HG03045 (cell line): ENCODE data around the gene MC2R.

ENCODE experiments used
- ATAC-seq: cut with Tn5 transposase; IDR thresholded peaks from one replicate; pipeline ENCODE4 v1.9.1; 2021; ENCODE audit warnings: mild to moderate bottlenecking, moderate library complexity; ENCODE audit not compliant: unreplicated experiment

The MC2R gene

DNA sequence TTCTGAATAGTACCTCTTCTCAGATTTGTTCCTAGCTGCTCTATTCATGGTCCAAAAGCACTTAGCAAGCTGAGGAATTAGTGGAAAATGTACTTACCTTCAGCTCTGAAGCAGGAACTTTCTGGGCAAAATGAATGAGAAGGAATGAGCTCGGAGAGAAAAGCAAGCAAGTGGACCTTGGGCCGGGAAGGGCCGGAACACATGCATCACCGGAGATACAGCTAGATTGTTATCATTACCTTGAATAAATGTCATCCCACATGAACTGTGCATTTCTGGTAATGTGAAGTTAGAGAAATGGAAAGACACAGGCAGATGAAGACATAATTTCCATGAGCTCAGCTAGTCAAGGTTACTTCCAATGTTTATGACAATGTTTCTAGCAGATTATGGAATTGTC is at the start of gene MC2R:
MC2R (minus strand) TSS at position 146 of the 400 bp plus-strand sequence. CDS start 30,018 bp downstream, outside the sequence.
- ATAC-seq = no peak

DNA sequence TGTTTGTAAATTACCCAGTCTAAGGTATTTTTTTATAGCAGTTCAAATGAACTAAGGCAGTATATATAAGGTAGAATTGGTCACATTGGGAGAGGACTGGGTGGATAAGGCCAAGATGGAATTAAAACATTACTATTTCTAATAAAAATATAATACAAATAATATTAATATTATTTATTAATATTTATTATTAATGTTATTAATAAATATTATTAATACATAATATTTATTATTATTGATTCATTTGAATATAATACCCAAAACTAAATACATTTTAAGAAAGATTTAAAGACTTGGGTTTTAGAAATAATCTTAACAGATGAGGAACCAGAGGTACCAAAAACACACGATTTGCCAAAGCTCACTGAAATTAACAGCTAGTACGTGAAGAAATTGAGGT is 30.5 kb upstream of the MC2R start:
- ATAC-seq = no peak

DNA sequence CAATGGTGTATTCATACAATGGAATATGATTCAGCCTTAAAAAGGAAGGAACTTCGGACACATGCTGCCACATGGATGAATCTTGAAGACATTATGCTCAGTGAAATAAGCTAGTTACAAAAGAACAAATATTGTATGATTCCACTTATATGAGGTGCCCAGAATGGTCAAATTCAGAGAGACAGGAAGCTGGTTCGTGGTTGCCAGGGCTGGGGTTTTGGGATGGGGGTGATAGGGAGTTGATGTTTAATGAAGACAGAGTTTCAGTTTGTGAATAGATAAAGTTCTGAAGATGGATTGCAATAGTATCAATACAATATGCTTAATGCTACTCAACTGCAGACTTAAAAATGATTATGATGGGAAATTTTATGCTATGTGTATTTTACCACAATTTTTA is 28.0 kb upstream of the MC2R start:
- ATAC-seq = no peak

DNA sequence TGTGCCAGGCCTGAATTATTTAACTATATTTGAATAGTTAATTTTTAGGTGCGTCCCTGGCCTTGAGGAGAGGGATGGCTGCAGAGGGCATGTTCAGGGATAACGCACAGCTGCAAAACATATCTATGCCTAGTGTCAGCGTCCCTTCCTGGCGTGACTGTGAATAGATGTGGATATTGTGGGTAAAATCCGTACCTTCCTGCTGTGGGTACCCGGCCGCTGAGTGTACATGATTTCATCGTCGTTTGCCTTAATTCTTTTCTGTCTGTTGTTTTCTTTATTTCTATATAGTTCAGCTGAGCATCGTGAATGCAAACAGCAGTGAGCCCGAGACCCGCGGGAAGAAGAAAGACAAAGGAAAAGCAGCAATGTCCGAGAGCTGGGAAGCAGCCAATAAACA is 25.0 kb upstream of the MC2R start:
- no peak for ATAC-seq

DNA sequence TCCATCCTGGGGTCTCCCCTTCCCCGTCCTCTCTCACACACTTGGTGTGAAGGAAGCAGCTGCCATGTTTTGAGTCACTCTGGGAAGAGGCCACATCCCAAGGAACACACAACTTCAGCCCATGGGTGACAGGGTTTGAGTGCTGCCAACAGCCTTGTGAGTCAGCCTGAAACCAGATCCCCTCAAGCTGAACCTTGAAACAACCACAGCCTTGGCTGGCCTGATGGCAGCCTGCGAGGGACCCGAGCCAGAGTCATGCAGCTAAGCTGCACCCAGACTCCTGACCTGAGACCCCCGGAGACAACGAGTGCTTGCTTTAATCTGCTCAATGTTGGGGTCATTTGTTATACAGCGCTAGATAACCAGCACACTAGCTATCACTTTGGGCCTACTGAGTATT is 19.3 kb upstream of the MC2R start:
- no peak for ATAC-seq

DNA sequence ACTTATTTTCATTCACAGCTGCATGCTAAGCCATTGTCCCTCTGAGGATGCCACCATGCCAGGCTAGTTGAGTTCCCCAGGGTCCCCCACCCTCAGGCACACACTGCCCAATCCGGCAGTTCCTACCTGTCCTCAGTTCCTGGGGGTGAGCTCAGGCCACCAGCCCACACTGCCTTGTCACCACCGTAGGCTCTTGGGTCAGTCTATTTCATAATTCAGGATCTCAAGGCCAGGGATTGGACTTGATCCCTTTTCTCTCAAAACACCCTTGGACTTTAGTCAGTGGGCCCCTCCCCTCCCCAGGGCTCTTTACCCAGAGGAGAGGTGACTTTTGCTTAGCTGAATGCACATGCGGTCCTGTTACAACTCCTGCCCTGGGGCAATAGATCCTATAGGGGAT is 18.7 kb upstream of the MC2R start:
- ATAC-seq = no peak

DNA sequence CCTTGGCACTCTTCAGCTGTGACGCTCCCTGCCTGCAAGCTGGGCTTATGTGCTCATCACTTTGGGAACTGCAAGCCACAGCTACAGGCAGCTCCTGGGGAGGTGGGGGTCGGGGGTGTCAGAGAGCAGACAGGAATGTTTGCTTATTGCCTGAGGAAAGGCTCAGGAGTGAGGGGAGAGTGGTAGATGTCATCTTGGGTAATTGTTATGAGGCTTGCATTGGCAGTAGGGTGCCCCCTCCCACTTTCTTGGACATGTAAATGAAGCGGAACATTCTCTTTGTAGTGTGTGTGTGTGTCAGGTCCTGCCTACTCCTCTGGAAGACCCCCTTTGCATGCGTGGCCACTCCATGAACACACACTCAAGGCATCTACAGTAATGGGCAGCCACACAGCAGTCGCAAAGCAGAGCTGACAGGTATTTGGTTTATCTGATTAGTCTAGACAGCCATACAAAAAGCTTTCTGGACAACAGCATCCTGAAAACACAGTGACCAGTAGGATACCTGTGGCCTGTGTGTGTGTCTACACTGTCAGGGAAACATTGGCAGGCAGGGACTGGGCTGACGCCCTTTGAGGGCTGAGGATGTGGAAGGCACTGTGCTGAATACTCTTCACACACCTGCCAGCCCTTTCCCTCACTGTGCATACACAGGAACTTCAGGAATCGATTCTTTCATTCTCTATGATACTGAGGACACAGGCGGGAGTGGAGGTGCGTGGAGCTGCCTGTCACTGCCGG is 17.1 kb upstream of the MC2R start:
- no peak for ATAC-seq

DNA sequence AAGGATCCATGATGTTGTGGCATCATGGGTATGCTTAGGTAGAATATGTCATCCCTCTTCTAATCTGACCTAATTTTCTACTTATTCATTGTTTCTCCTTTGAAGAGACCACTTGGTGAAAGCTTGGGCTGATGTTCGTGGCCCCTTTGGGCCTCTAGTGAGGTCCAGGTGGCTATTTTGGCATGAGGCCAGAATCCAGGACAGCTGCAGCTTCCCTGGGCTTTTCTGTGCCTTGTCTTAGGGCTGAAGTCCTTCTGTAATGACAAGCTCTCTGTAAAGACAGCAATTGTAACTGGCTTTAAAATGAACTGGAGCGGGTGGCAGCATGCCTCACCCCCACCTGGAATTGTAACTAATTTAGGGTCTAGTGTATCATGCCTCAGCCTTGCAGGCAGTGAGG is 15.6 kb upstream of the MC2R start:
- ATAC-seq = no peak

DNA sequence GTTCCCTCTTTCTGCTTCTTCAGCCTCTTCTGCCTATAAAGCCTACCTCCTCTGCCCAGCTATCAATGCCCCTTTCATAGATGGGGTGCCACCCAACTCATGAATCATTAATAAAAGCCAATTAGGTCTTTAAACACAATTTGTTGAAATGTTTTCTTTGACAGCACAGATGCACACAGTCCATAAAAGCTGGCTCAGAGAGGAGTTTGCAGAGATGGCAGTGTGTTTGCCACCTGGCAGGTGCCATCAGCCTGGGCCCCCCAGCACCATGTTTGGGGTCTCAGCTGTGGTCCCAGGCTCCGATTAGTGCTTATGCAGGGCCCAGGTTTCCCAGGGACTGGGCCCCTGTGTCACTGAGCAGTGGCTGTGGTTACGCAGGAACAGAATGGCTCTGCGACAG is 7.9 kb upstream of the MC2R start:
- ATAC-seq = no peak

DNA sequence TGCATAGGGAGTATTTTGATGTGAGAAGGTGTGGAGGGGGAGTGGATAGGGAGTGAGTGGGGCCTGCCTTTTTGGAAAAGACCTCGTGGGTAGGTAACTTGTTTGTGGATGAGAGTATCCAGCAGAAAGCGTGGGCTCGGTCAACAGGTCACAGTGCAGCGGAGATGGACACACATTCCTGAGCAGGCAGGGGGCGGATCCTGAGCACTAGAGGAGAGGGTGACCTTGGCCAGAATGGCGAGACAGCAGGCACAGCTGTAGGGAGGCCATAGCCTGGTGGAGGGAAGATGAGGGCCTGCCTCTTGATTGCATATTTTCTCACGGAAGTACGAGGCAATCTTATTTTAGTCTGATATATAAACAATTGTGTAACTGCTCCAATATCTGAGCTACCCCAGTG is 3.6 kb upstream of the MC2R start:
- ATAC-seq = no peak

DNA sequence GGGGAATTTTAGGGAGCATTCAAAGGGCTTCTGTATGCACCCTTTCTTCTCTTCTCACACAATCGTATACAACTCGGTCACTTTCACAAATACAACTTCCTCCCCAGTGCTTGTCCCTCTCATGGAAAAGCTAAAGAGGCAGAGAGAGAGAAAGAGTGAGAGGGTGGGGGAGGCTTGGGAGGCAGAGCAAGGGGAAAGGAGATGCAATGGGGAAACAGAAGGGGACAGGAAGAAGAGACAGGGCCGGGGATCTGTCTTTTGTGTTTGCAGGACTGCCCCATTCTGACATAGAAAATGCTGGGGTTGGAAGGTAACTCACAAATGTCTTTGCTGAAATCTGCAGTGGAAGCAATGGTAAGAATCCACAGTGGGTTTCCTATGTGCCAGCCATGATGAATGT is 2.1 kb upstream of the MC2R start:
- ATAC-seq = no peak

DNA sequence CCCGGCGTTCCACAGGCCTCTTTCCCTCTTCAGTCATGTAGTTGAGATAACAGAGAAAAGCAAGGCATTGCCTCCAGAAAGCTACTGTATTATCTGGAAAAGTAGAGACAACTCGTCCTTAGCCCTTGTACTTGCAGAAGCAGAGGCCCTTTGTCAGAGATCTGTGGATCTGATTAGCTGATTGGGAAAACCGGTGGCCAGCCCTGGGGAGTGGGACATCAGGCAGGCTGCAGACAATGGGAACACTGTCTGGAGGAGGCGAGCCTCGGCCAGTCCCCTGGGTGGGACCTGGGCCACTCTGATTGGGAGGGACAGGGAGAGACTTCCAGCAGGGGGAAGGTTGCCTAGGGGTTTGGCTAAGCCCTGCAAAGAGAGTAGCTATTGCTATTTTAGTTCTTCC is 1.2 kb upstream of the MC2R start:
- ATAC-seq = no peak

DNA sequence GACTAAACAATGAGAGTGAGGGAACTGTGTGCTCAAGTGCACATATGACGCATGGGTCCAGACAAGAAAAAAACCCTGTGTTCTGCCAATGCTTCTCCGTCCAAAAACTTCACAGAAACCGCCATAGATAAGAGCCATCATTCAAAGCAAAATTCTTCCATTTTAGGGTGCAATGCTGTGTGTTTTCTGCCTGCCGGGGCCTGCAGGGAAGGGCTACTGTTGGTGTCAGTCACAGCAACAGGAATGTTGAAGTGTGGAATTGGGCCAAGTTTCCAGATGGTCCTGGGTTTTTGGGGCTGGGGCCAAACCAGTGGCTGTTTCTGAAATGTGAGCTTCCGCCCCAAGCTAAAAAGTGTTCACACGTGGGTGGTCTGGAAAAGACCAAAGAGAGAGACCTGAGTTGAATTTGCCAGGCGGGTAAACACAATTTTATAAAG is 677 bp upstream of the MC2R start:
- no peak for ATAC-seq

DNA sequence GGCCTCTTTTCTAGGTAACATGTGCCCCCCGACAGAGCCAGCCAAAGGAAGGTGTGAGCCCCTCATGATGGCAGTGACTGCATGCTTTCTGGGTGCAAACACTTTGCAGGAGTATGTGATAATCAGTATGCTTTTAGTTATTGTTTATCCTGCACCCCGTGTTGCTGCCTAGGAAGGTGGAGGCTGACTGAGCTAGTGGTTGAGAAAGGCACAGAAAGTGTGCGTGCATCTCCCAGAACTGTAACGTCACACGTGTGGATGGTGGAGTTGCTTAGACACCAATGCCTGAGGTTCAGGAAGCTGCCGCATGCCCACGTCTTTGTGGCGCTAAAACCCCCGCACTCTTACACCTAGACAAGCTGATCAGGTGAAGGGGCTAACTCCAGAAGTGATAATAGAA is 580 bp downstream of the MC2R start:
- ATAC-seq = no peak

DNA sequence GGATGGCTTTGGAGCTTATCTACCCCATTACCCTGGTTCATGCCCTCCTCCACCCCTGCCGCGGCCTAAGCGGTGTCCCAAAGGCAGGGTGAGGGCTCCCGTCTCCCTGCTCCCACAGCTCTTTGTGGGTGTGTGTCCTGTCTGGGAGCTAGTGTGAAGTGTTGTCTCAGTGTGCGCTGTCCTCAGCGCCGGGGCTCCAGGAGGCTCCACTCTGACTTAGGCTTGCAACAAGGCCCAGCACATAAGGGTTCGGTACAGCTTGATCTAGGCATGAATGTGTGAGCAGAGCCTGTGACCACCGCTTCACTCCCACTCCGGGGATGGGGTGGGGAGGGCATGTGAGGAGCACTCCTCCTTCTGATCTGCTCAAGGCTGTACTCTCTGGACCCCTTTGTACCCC is 1.2 kb downstream of the MC2R start:
- ATAC-seq = no peak

DNA sequence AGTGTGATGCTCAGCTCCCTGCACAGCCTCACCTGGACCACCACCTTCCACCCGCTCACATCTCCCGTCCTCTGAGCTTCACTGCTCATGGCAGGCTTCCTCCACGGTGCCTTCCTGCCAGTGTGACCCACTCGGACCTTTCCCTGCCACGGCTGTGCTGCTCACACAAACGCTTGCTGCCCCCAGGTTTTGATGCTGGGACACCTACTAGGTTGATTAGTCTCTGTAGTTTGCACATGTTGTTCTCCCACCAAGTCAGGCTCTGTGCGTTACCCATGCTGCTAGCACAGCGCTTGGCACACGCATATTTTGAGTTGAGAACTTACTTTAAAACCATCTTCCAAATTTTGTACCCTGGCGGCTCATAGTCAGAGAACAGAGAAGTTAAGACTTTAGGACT is 2.1 kb downstream of the MC2R start:
- no peak for ATAC-seq

DNA sequence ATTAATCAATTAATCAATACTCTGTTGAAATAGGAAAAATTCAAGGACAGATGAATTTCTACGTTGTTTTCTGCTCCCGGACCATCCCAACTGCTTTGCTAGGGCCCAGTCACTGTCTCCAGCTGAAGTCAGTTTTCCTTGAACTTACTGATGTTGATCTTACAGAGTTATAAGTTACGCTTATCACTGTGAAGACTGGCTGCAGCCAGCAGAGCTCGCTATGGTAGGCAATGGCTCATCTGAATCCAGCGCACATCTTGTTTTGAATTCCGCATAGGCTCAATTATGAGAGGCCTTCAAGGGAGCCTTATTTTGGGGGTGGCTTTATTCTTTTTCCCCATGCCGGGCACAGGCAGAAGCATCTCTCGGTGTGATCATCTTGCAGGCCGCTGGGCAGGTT is 2.7 kb downstream of the MC2R start:
- ATAC-seq = no peak

DNA sequence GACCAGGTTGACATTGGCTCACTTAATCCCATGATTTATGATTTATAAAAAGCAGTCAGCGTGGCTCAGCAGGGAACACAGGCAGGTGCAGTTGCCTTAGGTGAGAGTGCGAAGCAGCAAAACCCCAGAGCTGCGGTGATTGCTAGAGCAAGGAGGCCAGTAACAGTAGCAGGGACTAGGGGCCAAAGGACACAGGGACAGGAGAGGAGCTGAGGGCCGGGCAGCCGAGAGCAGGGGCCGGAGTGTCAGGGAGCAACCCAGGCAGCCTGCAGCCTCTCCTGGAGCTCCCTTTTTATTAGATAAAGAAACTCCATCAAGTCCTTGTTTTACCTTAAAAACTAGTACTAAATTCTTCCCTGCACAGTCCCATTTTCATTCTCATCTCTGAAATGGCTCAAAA is 4.3 kb downstream of the MC2R start:
- no peak for ATAC-seq

DNA sequence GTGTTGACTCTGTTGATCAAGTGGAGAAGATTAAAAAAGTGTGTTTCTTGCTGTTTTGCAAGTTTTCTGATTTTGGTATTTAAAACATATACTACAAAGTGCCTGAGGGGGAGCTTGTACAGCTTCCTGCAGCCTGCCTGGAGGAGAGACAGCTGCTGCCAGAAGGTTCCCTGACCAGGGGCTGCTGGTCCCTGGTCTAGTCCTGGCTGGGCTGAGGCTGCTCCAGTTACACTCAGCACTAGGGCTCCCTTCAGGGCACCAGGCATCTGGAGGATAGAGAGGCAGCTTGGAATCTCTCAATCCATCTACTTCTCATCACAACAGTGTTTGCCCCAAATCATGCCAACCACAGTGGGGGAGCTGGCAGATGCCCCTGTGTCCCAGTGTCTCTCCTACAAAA is 4.8 kb downstream of the MC2R start:
- ATAC-seq = no peak

DNA sequence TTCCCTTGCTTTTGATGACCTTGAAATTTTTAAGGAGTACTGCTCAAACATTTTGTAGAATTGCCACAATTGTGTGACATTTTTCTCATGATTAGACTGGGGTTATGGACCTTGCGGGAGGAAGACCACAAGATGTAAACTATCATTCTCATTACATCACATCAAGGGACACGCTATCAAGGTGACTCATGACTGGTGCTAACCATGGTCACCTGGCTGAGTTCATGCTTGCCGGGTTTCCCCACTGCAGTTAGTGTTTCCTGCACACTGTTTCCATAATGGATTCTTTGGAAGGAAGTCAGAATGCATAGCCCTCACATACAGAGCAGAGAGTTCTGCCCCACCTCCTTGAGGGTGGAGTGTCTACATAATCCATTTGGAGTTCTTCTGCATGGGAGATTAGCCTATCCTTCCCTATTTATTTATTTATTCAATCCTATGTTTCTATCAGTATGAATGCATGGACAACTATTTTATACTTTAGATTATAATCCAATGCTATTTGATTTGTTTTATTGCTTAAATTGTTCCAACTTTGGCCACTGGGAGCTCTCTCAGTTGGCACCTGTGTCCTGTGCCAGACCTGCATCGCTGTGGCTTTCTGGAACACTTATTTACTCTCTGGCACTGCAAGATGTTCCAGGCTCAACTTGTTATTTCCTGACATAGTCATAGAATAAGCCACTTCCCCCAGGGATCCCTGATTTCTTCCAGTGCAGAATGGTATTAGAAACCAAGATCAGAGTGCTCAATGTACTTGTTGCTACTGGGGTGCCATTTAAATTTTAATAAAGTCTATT is 6.0 kb downstream of the MC2R start:
- no peak for ATAC-seq

DNA sequence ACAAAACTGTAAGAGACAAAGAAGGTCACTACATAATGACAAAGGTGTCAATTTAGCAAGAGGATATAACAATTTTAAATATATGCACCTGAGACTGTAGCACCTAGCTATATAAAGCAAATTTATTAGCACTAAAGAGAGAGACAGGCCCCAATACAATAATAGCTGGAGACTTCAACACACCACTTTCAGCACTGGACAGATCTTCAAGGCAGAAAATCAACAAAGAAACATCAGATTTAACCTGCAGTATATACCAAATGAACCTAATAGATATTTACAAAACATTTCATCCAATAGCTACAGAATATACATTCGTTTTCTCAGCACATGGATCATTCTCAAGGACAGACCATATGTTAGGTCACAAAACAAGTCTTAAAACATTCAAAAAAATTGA is 14.7 kb downstream of the MC2R start:
- no peak for ATAC-seq

DNA sequence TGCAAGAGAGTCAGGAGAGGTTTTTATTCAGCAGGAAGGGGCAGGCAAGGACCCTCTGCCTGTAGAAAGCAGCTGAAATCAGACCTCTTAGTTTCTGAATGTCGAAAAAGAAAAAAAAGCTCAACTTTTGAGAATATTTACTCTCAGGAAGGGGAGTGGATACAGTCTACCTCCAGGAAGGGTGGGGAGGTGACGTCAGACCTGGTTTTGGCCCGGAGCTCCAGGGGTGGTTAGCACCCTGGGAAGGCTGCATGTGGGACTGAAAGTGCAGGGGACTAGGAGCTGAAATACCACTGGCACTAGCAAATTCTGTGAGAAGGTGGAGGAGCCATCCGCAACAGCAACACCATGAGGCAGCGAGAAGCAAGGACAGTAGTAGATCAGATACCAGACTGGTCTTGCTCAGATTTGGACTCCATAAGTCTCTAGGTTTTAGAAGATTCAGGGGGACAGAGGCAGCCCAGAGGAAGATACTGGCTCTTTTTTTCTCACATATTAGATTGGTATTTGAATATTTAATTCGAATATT is 19.8 kb downstream of the MC2R start:
- ATAC-seq = no peak
